HepG2 (cell line): Measurements from ENCODE around the gene C16orf90. TPM values are rescaled to one million over a fixed set of nuclear protein-coding genes. Genes with fewer than 3 reads are reported as not detected.

ENCODE experiments used
- ATAC-seq: fragments of 200-7000 bp; cut with Tn5 transposase; 3 replicates; pipeline ENCODE4 v1.9.1; 2020; ENCODE audit warnings: mild to moderate bottlenecking, moderate library complexity
- BruUV-seq: library from RNA; stranded (reverse); fragments of 400-500 nt; replicated peaks from 2 replicates; lab custom pipeline; 2021; lab: Mats Ljungman, UMichigan
- CTCF ChIA-PET: fragments of 300-600 bp; formaldehyde crosslinking; extraction: SDS; loops from one replicate; lab custom pipeline; 2021; ENCODE audit warnings: low total read pairs, inconsistent platforms, low intra/inter-chr PET ratio; lab: Yijun Ruan, JAX
- POLR2A ChIA-PET: fragments of 350-600 bp; sonication (Branson Sonifier 250); formaldehyde crosslinking; loops from one replicate; lab custom pipeline; 2020; ENCODE audit warnings: antibody characterized with exemption, inconsistent platforms; lab: Yijun Ruan, JAX
- DNase-seq: peaks from one replicate; pipeline ENCODE4 v3.0.0-alpha.2; 2015; ENCODE audit warnings: low spot score
- FAIRE-seq: peaks from 3 replicates; lab custom pipeline; 2011; peaks lifted over from hg19 to GRCh38; lab: Jason Lieb, UNC
- H2AFZ ChIP-seq: one replicate; pipeline ENCODE4 v1.6.1; 2011; ENCODE audit warnings: low read length, inconsistent platforms
- H3K27ac ChIP-seq: fragments of 300-600 bp; 3 replicates; pipeline ENCODE4 v1.8.0; 2011; ENCODE audit warnings: mixed run types, mild to moderate bottlenecking, mixed read lengths, low read length, inconsistent platforms; ENCODE audit not compliant: insufficient read depth; ENCODE audit errors: extremely low read length
- H3K27me3 ChIP-seq, 2 experiments: fragments of 200-600 bp in 1 of 2; 2 replicates in 1 of 2; 3 replicates in 1 of 2; pipeline versions ENCODE4 v1.6.0 to v1.8.0; 2011; ENCODE audit warnings: low read length in 2 of 2, mild to moderate bottlenecking in 2 of 2, moderate library complexity in 2 of 2, inconsistent platforms in 1 of 2; ENCODE audit not compliant: insufficient read depth in 2 of 2, control insufficient read depth in 1 of 2
- H3K36me3 ChIP-seq, 2 experiments: fragments of 200-600 bp in 1 of 2; replicated peaks in 1 of 2; 2 replicates in 1 of 2; 3 replicates in 1 of 2; pipeline versions ENCODE4 v1.5.1 to v1.8.0; 2011; ENCODE audit warnings: low read length in 2 of 2, inconsistent platforms in 1 of 2; ENCODE audit not compliant: insufficient read depth in 2 of 2, control insufficient read depth in 1 of 2
- H3K4me1 ChIP-seq: 2 replicates; pipeline ENCODE4 v1.5.1; 2012; ENCODE audit warnings: low read length, inconsistent platforms; ENCODE audit not compliant: insufficient read depth
- H3K4me2 ChIP-seq: 2 replicates; pipeline ENCODE4 v1.6.0; 2011; ENCODE audit warnings: low read depth, low read length, inconsistent platforms
- H3K4me3 ChIP-seq, 3 experiments: fragments of 200-600 bp in 1 of 3; sonication (generic), shearing (Covaris generic) in 1 of 3; replicated peaks in 1 of 3; 2 replicates each; pipeline ENCODE4 v1.5.1; 2011 to 2016; ENCODE audit warnings: low read length in 3 of 3, inconsistent platforms in 2 of 3, low read depth in 2 of 3, mild to moderate bottlenecking in 2 of 3, control low read depth in 1 of 3, mixed read lengths in 1 of 3; ENCODE audit not compliant: insufficient read depth in 1 of 3
- H3K79me2 ChIP-seq: one replicate; pipeline ENCODE4 v1.6.1; 2011; ENCODE audit warnings: low read length, inconsistent platforms; ENCODE audit not compliant: insufficient read depth
- H3K9ac ChIP-seq: 2 replicates; pipeline ENCODE4 v1.6.0; 2011; ENCODE audit warnings: mild to moderate bottlenecking, low read depth, low read length, inconsistent platforms; ENCODE audit not compliant: insufficient read depth
- H3K9me3 ChIP-seq: 2 replicates; pipeline ENCODE4 v1.5.1; 2012; ENCODE audit warnings: mild to moderate bottlenecking, low read length
- H4K20me1 ChIP-seq: 2 replicates; pipeline ENCODE4 v1.6.0; 2011; ENCODE audit warnings: inconsistent platforms, mild to moderate bottlenecking, low read length, moderate library complexity; ENCODE audit not compliant: insufficient read depth
- GZF1 ChIP-seq: sonication (generic); formaldehyde crosslinking; IDR thresholded peaks from 2 replicates; pipeline ENCODE4 v1.5.1; 2020; ENCODE audit warnings: mild to moderate bottlenecking, missing genetic modification reagents
- KLF9 ChIP-seq: IDR thresholded peaks from 2 replicates; pipeline ENCODE4 v1.6.1; 2016; ENCODE audit warnings: low read depth
- MTA3 ChIP-seq: sonication (generic); formaldehyde crosslinking; IDR thresholded peaks from 2 replicates; pipeline ENCODE4 v1.4.0; 2020; ENCODE audit warnings: missing genetic modification reagents
- NFKBIZ ChIP-seq: IDR thresholded peaks from 2 replicates; pipeline ENCODE4 v1.6.1; 2018; ENCODE audit warnings: missing genetic modification reagents, missing compliant biosample characterization
- ONECUT2 ChIP-seq: sonication (generic); formaldehyde crosslinking; IDR thresholded peaks from 2 replicates; pipeline ENCODE4 v1.4.0; 2020; ENCODE audit warnings: missing genetic modification reagents
- RFX3 ChIP-seq: IDR thresholded peaks from 2 replicates; pipeline ENCODE4 v1.6.1; 2016; ENCODE audit warnings: missing biosample characterization, missing genetic modification reagents
- SCMH1 ChIP-seq: sonication (generic); formaldehyde crosslinking; IDR thresholded peaks from 2 replicates; pipeline ENCODE4 v1.9.0; 2021; ENCODE audit warnings: missing genetic modification reagents, mild to moderate bottlenecking, borderline replicate concordance
- SMYD3 ChIP-seq: sonication (generic); formaldehyde crosslinking; IDR thresholded peaks from 2 replicates; pipeline ENCODE4 v1.8.1; 2023; ENCODE audit warnings: mild to moderate bottlenecking, missing genetic modification reagents
- TBL1XR1 ChIP-seq: fragments of 150-350 bp; IDR thresholded peaks from 2 replicates; pipeline ENCODE4 v1.6.1; 2014; ENCODE audit warnings: borderline replicate concordance, low read length; ENCODE audit not compliant: partially characterized antibody
- TBX2 ChIP-seq: sonication (generic); formaldehyde crosslinking; IDR thresholded peaks from 2 replicates; pipeline ENCODE4 v1.5.0; 2020; ENCODE audit warnings: missing genetic modification reagents, mild to moderate bottlenecking, borderline replicate concordance
- ZNF20 ChIP-seq: sonication (generic); formaldehyde crosslinking; IDR thresholded peaks from 2 replicates; pipeline ENCODE4 v1.4.0; 2020; ENCODE audit warnings: mild to moderate bottlenecking, moderate library complexity, missing genetic modification reagents
- ZNF577 ChIP-seq: sonication (generic); formaldehyde crosslinking; IDR thresholded peaks from 2 replicates; pipeline ENCODE4 v1.4.0; 2020; ENCODE audit warnings: mild to moderate bottlenecking, low read depth, missing genetic modification reagents, borderline replicate concordance
- ZNF776 ChIP-seq: sonication (generic); formaldehyde crosslinking; IDR thresholded peaks from 2 replicates; pipeline ENCODE4 v1.4.0; 2020; ENCODE audit warnings: mild to moderate bottlenecking, missing genetic modification reagents
- ZNF883 ChIP-seq: sonication (generic); formaldehyde crosslinking; IDR thresholded peaks from 2 replicates; pipeline ENCODE4 v1.5.1; 2020; ENCODE audit warnings: mild to moderate bottlenecking, missing genetic modification reagents; ENCODE audit errors: not compliant biosample characterization
- WGBS: methylation state at CpG from one replicate; pipeline ENCODE4 v1.1.6; 2017; ENCODE audit warnings: low lambda C conversion rate; 5-methylcytosine and 5-hydroxymethylcytosine counted together
- in situ Hi-C: cut with HindIII; loops from 2 replicates; pipeline ENCODE4 v1.10.0; 2017; ENCODE audit warnings: low pct_unique_long_range_greater_than_20kb; ENCODE audit not compliant: extremely low pct_ligation_motif_present
- intact Hi-C: fragments of 100-400 bp; cut with micrococcal nuclease; formaldehyde crosslinking; loops from one replicate; pipeline ENCODE4 v1.10.0; 2022; ENCODE audit not compliant: unreplicated experiment
- polyA plus RNA-seq, 8 experiments: library from polyadenylated mRNA; depleted of rRNA in 3 of 8; stranded (reverse) in 7 of 8; unstranded in 1 of 8; fragments of >200 nt; fragmentation: Illumina TruSeq in 4 of 8; extraction: Trizol in 4 of 8; gene quantifications; 2 replicates each; pipeline versions ENCODE4 v1.2.1 to v1.2.3, GENCODE V29; 2011 to 2016; ENCODE audit warnings: low read depth in 4 of 8, missing spikeins in 1 of 8, mixed read lengths in 1 of 8; ENCODE audit not compliant: insufficient read depth in 1 of 8
- total RNA-seq, 5 experiments: library from RNA; depleted of rRNA; stranded (reverse); fragments of >200 nt; fragmentation: Illumina TruSeq; extraction: Trizol; gene quantifications; 2 replicates each; pipeline ENCODE4 v1.2.3, GENCODE V29; 2016; ENCODE audit warnings: low read depth in 1 of 5
- TF ChIP-seq, protein P1 (sequence below): sonication (generic); formaldehyde crosslinking; IDR thresholded peaks from 2 replicates; pipeline ENCODE4 v1.9.0; 2021; ENCODE audit warnings: missing genetic modification reagents, mild to moderate bottlenecking, borderline replicate concordance
- TF ChIP-seq, protein P2 (sequence below): sonication (generic); formaldehyde crosslinking; IDR thresholded peaks from 2 replicates; pipeline ENCODE4 v1.4.0; 2020; ENCODE audit warnings: mild to moderate bottlenecking, low read depth, missing genetic modification reagents
- TF ChIP-seq, protein P3 (sequence below): fragments of 450-650 bp; IDR thresholded peaks from 2 replicates; pipeline ENCODE4 v1.6.1; 2017
- TF ChIP-seq, protein P4 (sequence below): IDR thresholded peaks from 2 replicates; pipeline ENCODE4 v1.6.1; 2016; ENCODE audit warnings: mild to moderate bottlenecking, missing biosample characterization, missing genetic modification reagents

C16orf90 gene
- total and polyA plus RNA-seq, 2 of the 13 experiments (the other 11 are each of a cell fraction or from before 2014, with no cell fraction given), result not detected

DNA sequence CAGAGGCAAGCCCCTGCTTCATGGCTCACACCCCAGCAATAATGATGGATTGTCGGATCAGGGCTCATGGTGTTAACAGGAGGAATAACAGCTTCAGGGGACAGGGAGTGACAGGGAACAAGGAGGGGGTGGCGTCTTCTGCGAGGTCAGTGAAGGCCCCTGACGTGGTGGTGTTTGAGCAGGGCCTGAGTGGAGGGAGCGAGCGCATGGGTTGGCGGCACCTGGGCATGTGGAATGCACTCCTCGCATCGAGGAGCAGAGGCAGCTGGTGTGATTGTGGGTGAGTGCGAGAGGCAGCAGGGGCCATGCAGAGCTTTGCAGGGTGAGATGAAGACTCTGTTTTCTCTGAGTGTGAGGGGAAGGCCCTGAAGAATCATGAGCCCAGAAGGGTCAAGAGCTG, 38.8 kb upstream of the C16orf90 start:
- H3K9ac ChIP-seq, result no peak overlapping the region
- no peaks in the 10 kb centered on the region for H3K27me3 ChIP-seq
- in situ Hi-C loops (no loop called here), intact Hi-C loops (no loop called here)
- H3K9me3 ChIP-seq, result no peaks in the 10 kb centered on the region
- H2AFZ ChIP-seq, result no peak overlapping the region
- no peak overlapping the region for H3K4me3 ChIP-seq
- no peak overlapping the region for H3K4me2 ChIP-seq
- no peaks in the 10 kb centered on the region for H3K79me2 ChIP-seq
- ChIA-PET CTCF (no interaction called here), POLR2A (no interaction called here)
- ATAC-seq (no peak), FAIRE-seq (no peak), DNase-seq (no peak)
- H3K27ac ChIP-seq, result no peak overlapping the region
- peaks cover 9 to 43% of the 10 kb centered on the region in 2 experiments for H3K36me3 ChIP-seq
- no peaks in the 10 kb centered on the region for H4K20me1 ChIP-seq
- WGBS, result 96% methylated on average over 10 of the region's 10 CpGs
- no TSS peak for BruUV-seq
- no peaks in the 10 kb centered on the region for H3K4me1 ChIP-seq
- TF ChIP-seq KLF9 (CRISPR knock-in tag), result no peak
- no peak for TF ChIP-seq ZNF883
- no peak for TF ChIP-seq TBL1XR1
- TF ChIP-seq TBX2 (CRISPR knock-in tag), result no peak
- no peak for TF ChIP-seq ZNF20 (CRISPR knock-in tag)
- TF ChIP-seq, protein P1, sequence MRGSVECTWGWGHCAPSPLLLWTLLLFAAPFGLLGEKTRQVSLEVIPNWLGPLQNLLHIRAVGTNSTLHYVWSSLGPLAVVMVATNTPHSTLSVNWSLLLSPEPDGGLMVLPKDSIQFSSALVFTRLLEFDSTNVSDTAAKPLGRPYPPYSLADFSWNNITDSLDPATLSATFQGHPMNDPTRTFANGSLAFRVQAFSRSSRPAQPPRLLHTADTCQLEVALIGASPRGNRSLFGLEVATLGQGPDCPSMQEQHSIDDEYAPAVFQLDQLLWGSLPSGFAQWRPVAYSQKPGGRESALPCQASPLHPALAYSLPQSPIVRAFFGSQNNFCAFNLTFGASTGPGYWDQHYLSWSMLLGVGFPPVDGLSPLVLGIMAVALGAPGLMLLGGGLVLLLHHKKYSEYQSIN (CRISPR knock-in tag), result no peak
- no peak for TF ChIP-seq ONECUT2 (CRISPR knock-in tag)
- no peak for TF ChIP-seq ZNF776
- TF ChIP-seq, protein P2, sequence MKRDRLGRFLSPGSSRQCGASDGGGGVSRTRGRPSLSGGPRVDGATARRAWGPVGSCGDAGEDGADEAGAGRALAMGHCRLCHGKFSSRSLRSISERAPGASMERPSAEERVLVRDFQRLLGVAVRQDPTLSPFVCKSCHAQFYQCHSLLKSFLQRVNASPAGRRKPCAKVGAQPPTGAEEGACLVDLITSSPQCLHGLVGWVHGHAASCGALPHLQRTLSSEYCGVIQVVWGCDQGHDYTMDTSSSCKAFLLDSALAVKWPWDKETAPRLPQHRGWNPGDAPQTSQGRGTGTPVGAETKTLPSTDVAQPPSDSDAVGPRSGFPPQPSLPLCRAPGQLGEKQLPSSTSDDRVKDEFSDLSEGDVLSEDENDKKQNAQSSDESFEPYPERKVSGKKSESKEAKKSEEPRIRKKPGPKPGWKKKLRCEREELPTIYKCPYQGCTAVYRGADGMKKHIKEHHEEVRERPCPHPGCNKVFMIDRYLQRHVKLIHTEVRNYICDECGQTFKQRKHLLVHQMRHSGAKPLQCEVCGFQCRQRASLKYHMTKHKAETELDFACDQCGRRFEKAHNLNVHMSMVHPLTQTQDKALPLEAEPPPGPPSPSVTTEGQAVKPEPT (CRISPR knock-in tag), result no peak
- TF ChIP-seq SCMH1, result no peak
- TF ChIP-seq, protein P3, sequence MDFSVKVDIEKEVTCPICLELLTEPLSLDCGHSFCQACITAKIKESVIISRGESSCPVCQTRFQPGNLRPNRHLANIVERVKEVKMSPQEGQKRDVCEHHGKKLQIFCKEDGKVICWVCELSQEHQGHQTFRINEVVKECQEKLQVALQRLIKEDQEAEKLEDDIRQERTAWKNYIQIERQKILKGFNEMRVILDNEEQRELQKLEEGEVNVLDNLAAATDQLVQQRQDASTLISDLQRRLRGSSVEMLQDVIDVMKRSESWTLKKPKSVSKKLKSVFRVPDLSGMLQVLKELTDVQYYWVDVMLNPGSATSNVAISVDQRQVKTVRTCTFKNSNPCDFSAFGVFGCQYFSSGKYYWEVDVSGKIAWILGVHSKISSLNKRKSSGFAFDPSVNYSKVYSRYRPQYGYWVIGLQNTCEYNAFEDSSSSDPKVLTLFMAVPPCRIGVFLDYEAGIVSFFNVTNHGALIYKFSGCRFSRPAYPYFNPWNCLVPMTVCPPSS, result no peak
- TF ChIP-seq, protein P4, sequence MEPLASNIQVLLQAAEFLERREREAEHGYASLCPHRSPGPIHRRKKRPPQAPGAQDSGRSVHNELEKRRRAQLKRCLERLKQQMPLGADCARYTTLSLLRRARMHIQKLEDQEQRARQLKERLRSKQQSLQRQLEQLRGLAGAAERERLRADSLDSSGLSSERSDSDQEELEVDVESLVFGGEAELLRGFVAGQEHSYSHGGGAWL, result no peak
- no peak for TF ChIP-seq ZNF577 (CRISPR knock-in tag)
- TF ChIP-seq GZF1, result no peak
- no peak for TF ChIP-seq RFX3 (CRISPR knock-in tag)
- TF ChIP-seq SMYD3 (CRISPR knock-in tag), result no peak
- TF ChIP-seq NFKBIZ (CRISPR knock-in tag), result no peak
- TF ChIP-seq MTA3 (CRISPR knock-in tag), result no peak
